Stimulated activated CD8-positive, alpha-beta memory T cell treated with anti-CD3 and anti-CD28 coated beads, Interleukin-4, amount 100 ng/mL, for 4 hours (primary cell): ENCODE data around the gene MAPK4.

Experiments
- DNase-seq, 2 donors: peaks; one replicate each; pipeline ENCODE4 v3.0.0-alpha.2; 2020; ENCODE audit warnings: low read depth in 2 of 2, low spot score in 1 of 2

MAPK4 gene

GRCh38 chr18:50653402-50654093 lies 93.7 kb downstream of the MAPK4 start:
- no peak for DNase-seq

GRCh38 chr18:50654211-50654610 lies 94.3 kb downstream of the MAPK4 start:
- no peak for DNase-seq

- DNase-seq = no peak
These were observed 95.0 kb downstream of the MAPK4 start for GRCh38 chr18:50654658-50655550.

- no peak for DNase-seq
These were observed 96.5 kb downstream of the MAPK4 start for GRCh38 chr18:50656396-50656795.

- no peak for DNase-seq
These were observed 97.1 kb downstream of the MAPK4 start for GRCh38 chr18:50656841-50657470.

GRCh38 chr18:50658601-50659000 lies 98.7 kb downstream of the MAPK4 start:
- no peak for DNase-seq

GRCh38 chr18:50659091-50660003 lies 99.5 kb downstream of the MAPK4 start:
- no peak for DNase-seq

GRCh38 chr18:50661013-50661412 lies 101.1 kb downstream of the MAPK4 start:
- DNase-seq = no peak

- DNase-seq = no peak
These were observed 102.3 kb downstream of the MAPK4 start for GRCh38 chr18:50662177-50662576.

GRCh38 chr18:50662775-50663383 lies 103.0 kb downstream of the MAPK4 start:
- no peak for DNase-seq

- no peak for DNase-seq
These were observed 103.9 kb downstream of the MAPK4 start for GRCh38 chr18:50663626-50664441.

- DNase-seq = no peak
These were observed 105.1 kb downstream of the MAPK4 start for GRCh38 chr18:50665015-50665414.

- DNase-seq = no peak
These were observed 105.6 kb downstream of the MAPK4 start for GRCh38 chr18:50665519-50665918.

- DNase-seq = no peak
These were observed 106.6 kb downstream of the MAPK4 start for GRCh38 chr18:50666536-50666935.

- no peak for DNase-seq
These were observed 111.5 kb downstream of the MAPK4 start for GRCh38 chr18:50671376-50671775.

GRCh38 chr18:50674307-50674980 lies 114.6 kb downstream of the MAPK4 start:
- no peak for DNase-seq

- DNase-seq = no peak
These were observed 115.2 kb downstream of the MAPK4 start for GRCh38 chr18:50675043-50675442.

- no peak for DNase-seq
These were observed 118.8 kb downstream of the MAPK4 start for GRCh38 chr18:50678651-50679050.

- DNase-seq = no peak
These were observed 119.2 kb downstream of the MAPK4 start for GRCh38 chr18:50679056-50679455.
